GM12878 (cell line): Measurements from ENCODE around the gene S100A11. TPM values are rescaled to one million over a fixed set of nuclear protein-coding genes. Genes with fewer than 3 reads are reported as not detected.

Source experiments
- ATAC-seq: fragments of 200-7000 bp; cut with Tn5 transposase; 3 replicates; pipeline ENCODE4 v1.9.1; 2020; ENCODE audit warnings: mild to moderate bottlenecking, moderate library complexity
- BruUV-seq: library from RNA; stranded (reverse); fragments of 400-500 nt; replicated peaks from 2 replicates; lab custom pipeline; 2021; lab: Mats Ljungman, UMichigan
- CTCF ChIA-PET: fragments of 300-600 bp; sonication (Branson Sonifier 250); formaldehyde crosslinking; extraction: SDS; loops from one replicate; lab custom pipeline; 2021; ENCODE audit warnings: inconsistent platforms; lab: Yijun Ruan, JAX
- POLR2A ChIA-PET: fragments of 350-600 bp; formaldehyde crosslinking; extraction: SDS; loops from one replicate; lab custom pipeline; 2021; ENCODE audit warnings: inconsistent platforms; lab: Charles Lee
- RAD21 ChIA-PET: fragments of 300-600 bp; sonication (Branson Sonifier 250); formaldehyde crosslinking; loops from one replicate; lab custom pipeline; 2023; ENCODE audit warnings: antibody characterized with exemption; ENCODE audit not compliant: unreplicated experiment; lab: Charles Lee
- SMC1A ChIA-PET: fragments of 300-600 bp; sonication (Branson Sonifier 250); formaldehyde crosslinking; loops from one replicate; lab custom pipeline; 2023; ENCODE audit not compliant: unreplicated experiment, uncharacterized antibody; lab: Charles Lee
- DNase-seq: peaks from one replicate; pipeline ENCODE4 v3.0.0-alpha.2; 2011; ENCODE audit warnings: low read depth, low spot score
- FAIRE-seq: peaks from 3 replicates; lab custom pipeline; 2011; peaks lifted over from hg19 to GRCh38; lab: Jason Lieb, UNC
- H2AFZ ChIP-seq: 2 replicates; pipeline ENCODE4 v1.6.0; 2011; ENCODE audit warnings: low read depth, low read length, control low read depth; ENCODE audit not compliant: control insufficient read depth
- H3K27ac ChIP-seq: 2 replicates; pipeline ENCODE4 v1.5.1; 2011; ENCODE audit warnings: control low read depth; ENCODE audit not compliant: control insufficient read depth, insufficient read depth
- H3K27me3 ChIP-seq, 2 experiments: replicated peaks in 1 of 2; 2 replicates each; pipeline versions ENCODE4 v1.6.0 to v1.6.1; 2011; ENCODE audit warnings: low read length in 1 of 2; ENCODE audit not compliant: control insufficient read depth in 2 of 2, insufficient read depth in 2 of 2
- H3K36me3 ChIP-seq, 2 experiments: 2 replicates each; pipeline ENCODE4 v1.5.1; 2011; ENCODE audit warnings: low read length in 1 of 2; ENCODE audit not compliant: control insufficient read depth in 2 of 2, insufficient read depth in 2 of 2
- H3K4me1 ChIP-seq: 2 replicates; pipeline ENCODE4 v1.6.1; 2011; ENCODE audit warnings: mild to moderate bottlenecking, low read length, moderate library complexity, mixed read lengths; ENCODE audit not compliant: control insufficient read depth, insufficient read depth
- H3K4me2 ChIP-seq: 2 replicates; pipeline ENCODE4 v1.6.0; 2011; ENCODE audit warnings: control low read depth; ENCODE audit not compliant: control insufficient read depth, insufficient read depth
- H3K4me3 ChIP-seq: fragments of 200-600 bp; sonication (generic); 2 replicates; pipeline ENCODE4 v1.5.1; 2016
- H3K79me2 ChIP-seq: 2 replicates; pipeline ENCODE4 v1.6.0; 2011; ENCODE audit warnings: low read length; ENCODE audit not compliant: control insufficient read depth, insufficient read depth
- H3K9ac ChIP-seq: 2 replicates; pipeline ENCODE4 v1.8.0; 2011; ENCODE audit warnings: low read length, control low read depth, mixed read lengths; ENCODE audit not compliant: control insufficient read depth, insufficient read depth
- H3K9me3 ChIP-seq: replicated peaks from 3 replicates; pipeline ENCODE4 v1.5.1; 2011; ENCODE audit warnings: mild to moderate bottlenecking, low read length; ENCODE audit not compliant: control insufficient read depth, insufficient read depth
- H4K20me1 ChIP-seq: 2 replicates; pipeline ENCODE4 v1.6.0; 2011; ENCODE audit not compliant: control insufficient read depth, insufficient read depth
- CHD2 ChIP-seq: IDR thresholded peaks from 2 replicates; pipeline ENCODE4 v1.6.1; 2011; ENCODE audit warnings: low read depth, low read length, improper control_type of control experiment, borderline replicate concordance
- EZH2 ChIP-seq: IDR thresholded peaks from 2 replicates; pipeline ENCODE4 v1.6.1; 2012; ENCODE audit warnings: low read depth, mild to moderate bottlenecking, control low read depth, inconsistent platforms, low read length, borderline replicate concordance; ENCODE audit not compliant: control insufficient read depth
- NFYA ChIP-seq: IDR thresholded peaks from 2 replicates; pipeline ENCODE4 v1.6.1; 2011; ENCODE audit warnings: low read depth, mild to moderate bottlenecking, low read length, improper control_type of control experiment, borderline replicate concordance
- POLR2AphosphoS2 ChIP-seq: IDR thresholded peaks from 2 replicates; pipeline ENCODE4 v1.6.1; 2011; ENCODE audit warnings: low read depth, mild to moderate bottlenecking, low read length, improper control_type of control experiment, moderate library complexity
- RUNX3 ChIP-seq: IDR thresholded peaks from 2 replicates; pipeline ENCODE4 v1.6.1; 2012; ENCODE audit warnings: low read length, inconsistent platforms
- WRNIP1 ChIP-seq: IDR thresholded peaks from 2 replicates; pipeline ENCODE4 v1.6.1; 2011; ENCODE audit warnings: low read depth, low read length, improper control_type of control experiment, borderline replicate concordance
- WGBS: methylation state at CpG from one replicate; pipeline ENCODE4 v1.1.6; 2016; ENCODE audit warnings: low lambda C conversion rate; ENCODE audit not compliant: insufficient replicate concordance, insufficient coverage; ENCODE audit errors: missing lambda C conversion rate; 5-methylcytosine and 5-hydroxymethylcytosine counted together
- in situ Hi-C: fragments of 300-500 bp; cut with MboI; formaldehyde crosslinking; loops from 9 replicates; pipeline ENCODE4 v1.14.3; 2018; ENCODE audit warnings: mixed read lengths
- intact Hi-C: fragments of 100-400 bp; cut with micrococcal nuclease; formaldehyde crosslinking; loops from one replicate; pipeline ENCODE4 v1.14.2; 2022; ENCODE audit not compliant: unreplicated experiment
- polyA plus RNA-seq, 11 experiments: library from polyadenylated mRNA; depleted of rRNA in 4 of 11; unstranded in 6 of 11; stranded (reverse) in 5 of 11; fragments of >200 nt; fragmentation: Nextera tagmentation in 4 of 11; fragmentation: Illumina TruSeq in 1 of 11; extraction: Ambion mirVana in 4 of 11; extraction: Trizol in 1 of 11; gene quantifications; 1 replicate in 1 of 11; 2 replicates in 10 of 11; pipeline versions ENCODE4 v1.2.1 to v1.2.3, GENCODE V29; 2011 to 2016; ENCODE audit warnings: inconsistent platforms in 2 of 11, missing spikeins in 2 of 11, low read depth in 1 of 11
- total RNA-seq, 4 experiments: library from RNA; depleted of rRNA in 3 of 4; stranded (reverse); fragments of >200 nt in 3 of 4; fragmentation: Illumina TruSeq in 1 of 4; extraction: Trizol in 1 of 4; gene quantifications; 2 replicates each; pipeline versions ENCODE4 v1.2.1 to v1.2.3, GENCODE V29; 2013 to 2021
- TF ChIP-seq, protein P1 (sequence below): fragments of 150-350 bp; IDR thresholded peaks from 2 replicates; pipeline ENCODE4 v1.6.1; 2014; ENCODE audit warnings: mild to moderate bottlenecking, low read depth, low read length
- TF ChIP-seq, protein P2 (sequence below): IDR thresholded peaks from 2 replicates; pipeline ENCODE4 v1.6.1; 2012; ENCODE audit warnings: low read depth, low read length, improper control_type of control experiment
- TF ChIP-seq, protein P3 (sequence below): fragments of 450-650 bp; IDR thresholded peaks from 2 replicates; pipeline ENCODE4 v1.6.1; 2018; ENCODE audit warnings: borderline replicate concordance, mild to moderate bottlenecking; ENCODE audit not compliant: partially characterized antibody

The S100A11 gene
- total and polyA plus RNA-seq, 10 of the 15 experiments (the other 5 are each of a cell fraction or from before 2014, with no cell fraction given) = 9.0 to 134 (median 62.7) TPM

DNA sequence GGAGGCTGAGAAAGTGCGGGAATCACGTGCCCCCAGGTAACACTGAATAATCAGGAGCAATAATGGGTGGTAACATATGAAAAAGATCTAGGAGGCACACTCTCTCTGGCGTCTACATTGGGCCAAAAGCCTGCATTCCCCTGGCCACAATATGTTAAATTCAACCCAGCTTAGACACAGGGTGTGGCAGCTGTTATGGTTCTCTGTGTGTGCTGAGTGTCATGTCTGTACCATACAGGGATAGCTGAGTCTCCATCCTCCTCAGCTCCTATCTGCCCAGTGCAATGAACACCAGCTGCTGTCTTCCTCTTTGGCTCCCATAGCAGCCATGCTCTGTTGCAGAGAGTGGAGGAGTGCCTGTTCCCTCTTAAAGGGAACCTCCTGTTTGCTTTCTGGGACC, 14.3 kb downstream of the S100A11 start:
- no TSS peak for BruUV-seq
- no peaks in the 10 kb centered on the region for H3K36me3 ChIP-seq
- TF ChIP-seq, protein P1, sequence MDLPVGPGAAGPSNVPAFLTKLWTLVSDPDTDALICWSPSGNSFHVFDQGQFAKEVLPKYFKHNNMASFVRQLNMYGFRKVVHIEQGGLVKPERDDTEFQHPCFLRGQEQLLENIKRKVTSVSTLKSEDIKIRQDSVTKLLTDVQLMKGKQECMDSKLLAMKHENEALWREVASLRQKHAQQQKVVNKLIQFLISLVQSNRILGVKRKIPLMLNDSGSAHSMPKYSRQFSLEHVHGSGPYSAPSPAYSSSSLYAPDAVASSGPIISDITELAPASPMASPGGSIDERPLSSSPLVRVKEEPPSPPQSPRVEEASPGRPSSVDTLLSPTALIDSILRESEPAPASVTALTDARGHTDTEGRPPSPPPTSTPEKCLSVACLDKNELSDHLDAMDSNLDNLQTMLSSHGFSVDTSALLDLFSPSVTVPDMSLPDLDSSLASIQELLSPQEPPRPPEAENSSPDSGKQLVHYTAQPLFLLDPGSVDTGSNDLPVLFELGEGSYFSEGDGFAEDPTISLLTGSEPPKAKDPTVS = no peak
- TF ChIP-seq, protein P2, sequence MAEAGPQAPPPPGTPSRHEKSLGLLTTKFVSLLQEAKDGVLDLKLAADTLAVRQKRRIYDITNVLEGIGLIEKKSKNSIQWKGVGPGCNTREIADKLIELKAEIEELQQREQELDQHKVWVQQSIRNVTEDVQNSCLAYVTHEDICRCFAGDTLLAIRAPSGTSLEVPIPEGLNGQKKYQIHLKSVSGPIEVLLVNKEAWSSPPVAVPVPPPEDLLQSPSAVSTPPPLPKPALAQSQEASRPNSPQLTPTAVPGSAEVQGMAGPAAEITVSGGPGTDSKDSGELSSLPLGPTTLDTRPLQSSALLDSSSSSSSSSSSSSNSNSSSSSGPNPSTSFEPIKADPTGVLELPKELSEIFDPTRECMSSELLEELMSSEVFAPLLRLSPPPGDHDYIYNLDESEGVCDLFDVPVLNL = no peak
- TF ChIP-seq, protein P3, sequence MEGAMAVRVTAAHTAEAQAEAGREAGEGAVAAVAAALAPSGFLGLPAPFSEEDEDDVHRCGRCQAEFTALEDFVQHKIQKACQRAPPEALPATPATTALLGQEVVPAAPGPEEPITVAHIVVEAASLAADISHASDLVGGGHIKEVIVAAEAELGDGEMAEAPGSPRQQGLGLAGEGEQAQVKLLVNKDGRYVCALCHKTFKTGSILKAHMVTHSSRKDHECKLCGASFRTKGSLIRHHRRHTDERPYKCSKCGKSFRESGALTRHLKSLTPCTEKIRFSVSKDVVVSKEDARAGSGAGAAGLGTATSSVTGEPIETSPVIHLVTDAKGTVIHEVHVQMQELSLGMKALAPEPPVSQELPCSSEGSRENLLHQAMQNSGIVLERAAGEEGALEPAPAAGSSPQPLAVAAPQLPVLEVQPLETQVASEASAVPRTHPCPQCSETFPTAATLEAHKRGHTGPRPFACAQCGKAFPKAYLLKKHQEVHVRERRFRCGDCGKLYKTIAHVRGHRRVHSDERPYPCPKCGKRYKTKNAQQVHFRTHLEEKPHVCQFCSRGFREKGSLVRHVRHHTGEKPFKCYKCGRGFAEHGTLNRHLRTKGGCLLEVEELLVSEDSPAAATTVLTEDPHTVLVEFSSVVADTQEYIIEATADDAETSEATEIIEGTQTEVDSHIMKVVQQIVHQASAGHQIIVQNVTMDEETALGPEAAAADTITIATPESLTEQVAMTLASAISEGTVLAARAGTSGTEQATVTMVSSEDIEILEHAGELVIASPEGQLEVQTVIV = no peak
- no peak for TF ChIP-seq EZH2
- no peak for TF ChIP-seq WRNIP1
- no peak for TF ChIP-seq CHD2
- no peak for TF ChIP-seq RUNX3
- no peak for TF ChIP-seq POLR2AphosphoS2
- TF ChIP-seq NFYA = no peak
- no peaks in the 10 kb centered on the region for H3K9me3 ChIP-seq
- intact Hi-C loops (no loop called here), in situ Hi-C loops (no loop called here)
- peaks cover 0 to 4% of the 10 kb centered on the region in 2 experiments for H3K27me3 ChIP-seq
- no peak overlapping the region for H2AFZ ChIP-seq
- ChIA-PET CTCF (no interaction called here), RAD21 (no interaction called here), POLR2A (no interaction called here), SMC1A (no interaction called here)
- H3K4me1 ChIP-seq = no peaks in the 10 kb centered on the region
- FAIRE-seq (no peak), ATAC-seq (no peak), DNase-seq (no peak)
- H3K79me2 ChIP-seq = no peaks in the 10 kb centered on the region
- H3K4me2 ChIP-seq = no peak overlapping the region
- H3K27ac ChIP-seq = no peak overlapping the region
- H3K4me3 ChIP-seq = no peak overlapping the region
- H4K20me1 ChIP-seq = no peaks in the 10 kb centered on the region
- no peak overlapping the region for H3K9ac ChIP-seq
- WGBS = 0% methylated on average over 3 of the region's 3 CpGs
